H1 (cell line): ENCODE results near the gene DHPS. TPM values are rescaled to one million over a fixed set of nuclear protein-coding genes. Genes with fewer than 3 reads are reported as not detected.
A peak's percentile ranks its signal among the peaks of the same experiment; 100 is the strongest.

Source experiments
- CTCF ChIA-PET: fragments of 300-600 bp; sonication (Branson Sonifier 250); formaldehyde crosslinking; loops from one replicate; lab custom pipeline; 2021; ENCODE audit not compliant: partially characterized antibody; lab: Charles Lee
- POLR2A ChIA-PET: fragments of 300-600 bp; sonication (Branson Sonifier 250); formaldehyde crosslinking; loops from one replicate; lab custom pipeline; 2021; ENCODE audit warnings: inconsistent platforms; ENCODE audit not compliant: partially characterized antibody; lab: Charles Lee
- DNase-seq, 2 experiments: peaks; one replicate each; pipeline versions ENCODE4 v3.0.0 to v3.0.0-alpha.2; 2010 to 2022; ENCODE audit warnings: low spot score in 2 of 2, low read depth in 1 of 2, mixed read lengths in 1 of 2
- FAIRE-seq: peaks from 2 replicates; lab custom pipeline; 2011; peaks lifted over from hg19 to GRCh38; lab: Jason Lieb, UNC
- H2AFZ ChIP-seq: 2 replicates; pipeline ENCODE4 v1.8.1; 2012; ENCODE audit warnings: low read length, inconsistent platforms
- H2AK5ac ChIP-seq: 2 replicates; pipeline ENCODE4 v1.6.1; 2013; ENCODE audit warnings: low read depth, low read length
- H2BK120ac ChIP-seq: replicated peaks from 2 replicates; pipeline ENCODE3; 2013; ENCODE audit warnings: low read depth, low read length, inconsistent platforms
- H2BK12ac ChIP-seq: 2 replicates; pipeline ENCODE4 v1.6.1; 2013; ENCODE audit warnings: low read depth, low read length
- H2BK15ac ChIP-seq: 2 replicates; pipeline ENCODE4 v1.6.1; 2013; ENCODE audit warnings: low read length
- H2BK20ac ChIP-seq: 2 replicates; pipeline ENCODE4 v1.6.1; 2013; ENCODE audit warnings: low read length
- H2BK5ac ChIP-seq: 2 replicates; pipeline ENCODE4 v1.6.1; 2013; ENCODE audit warnings: low read depth, low read length
- H3K14ac ChIP-seq: 2 replicates; pipeline ENCODE4 v1.6.1; 2013; ENCODE audit warnings: inconsistent platforms; ENCODE audit not compliant: insufficient read length
- H3K18ac ChIP-seq: 2 replicates; pipeline ENCODE4 v1.6.1; 2013; ENCODE audit warnings: low read length; ENCODE audit errors: extremely low read depth
- H3K23ac ChIP-seq: 2 replicates; pipeline ENCODE4 v1.6.1; 2013; ENCODE audit warnings: inconsistent platforms; ENCODE audit not compliant: insufficient read length
- H3K23me2 ChIP-seq: 2 replicates; pipeline ENCODE4 v1.6.1; 2013; ENCODE audit warnings: low read depth, low read length
- H3K27ac ChIP-seq: 2 replicates; pipeline ENCODE4 v1.6.1; 2011; ENCODE audit warnings: low read depth, low read length, inconsistent platforms
- H3K27me3 ChIP-seq, 4 experiments: replicated peaks in 1 of 4; 1 replicate in 1 of 4; 2 replicates in 3 of 4; pipeline versions ENCODE4 v1.6.1 to v1.8.1; 2011 to 2013; ENCODE audit warnings: low read length in 3 of 4, mild to moderate bottlenecking in 3 of 4, inconsistent platforms in 2 of 4, mixed read lengths in 2 of 4, moderate library complexity in 1 of 4; ENCODE audit not compliant: control insufficient read depth in 3 of 4, insufficient read depth in 3 of 4; ENCODE audit errors: extremely low read depth in 1 of 4
- H3K36me3 ChIP-seq, 4 experiments: 2 replicates each; pipeline versions ENCODE4 v1.6.1 to v1.8.1; 2011 to 2013; ENCODE audit warnings: mild to moderate bottlenecking in 4 of 4, low read length in 3 of 4, moderate library complexity in 2 of 4, control low read depth in 1 of 4, inconsistent platforms in 1 of 4; ENCODE audit not compliant: insufficient read depth in 4 of 4, control insufficient read depth in 2 of 4
- H3K4ac ChIP-seq: replicated peaks from 2 replicates; pipeline ENCODE3; 2013; ENCODE audit warnings: low read length, low read depth, mixed read lengths, inconsistent platforms; ENCODE audit not compliant: insufficient read length
- H3K4me1 ChIP-seq, 4 experiments: replicated peaks in 1 of 4; 1 replicate in 1 of 4; 2 replicates in 3 of 4; pipeline versions ENCODE4 v1.6.1 to v1.8.1; 2011 to 2013; ENCODE audit warnings: low read length in 3 of 4, inconsistent platforms in 2 of 4, mixed read lengths in 1 of 4; ENCODE audit not compliant: insufficient read depth in 4 of 4, control insufficient read depth in 3 of 4
- H3K4me2 ChIP-seq, 2 experiments: 2 replicates each; pipeline versions ENCODE4 v1.6.1 to v1.8.1; 2011 to 2013; ENCODE audit warnings: low read depth in 2 of 2, low read length in 2 of 2, control low read depth in 1 of 2, inconsistent platforms in 1 of 2, mild to moderate bottlenecking in 1 of 2; ENCODE audit not compliant: insufficient read depth in 1 of 2
- H3K4me3 ChIP-seq, 4 experiments: fragments of 200-600, 300-600 bp in 1 of 4; sonication (generic), shearing (Covaris generic), sonication (Bioruptor Twin) in 1 of 4; 2 replicates each; pipeline versions ENCODE4 v1.5.1 to v1.8.1; 2011 to 2016; ENCODE audit warnings: low read length in 4 of 4, low read depth in 3 of 4, control low read depth in 2 of 4, inconsistent platforms in 2 of 4, mild to moderate bottlenecking in 2 of 4, mixed read lengths in 1 of 4, moderate library complexity in 1 of 4; ENCODE audit not compliant: insufficient read depth in 2 of 4; ENCODE audit errors: extremely low read depth in 1 of 4
- H3K56ac ChIP-seq: replicated peaks from 2 replicates; pipeline ENCODE3; 2013; ENCODE audit warnings: low read depth, mild to moderate bottlenecking, mixed read lengths, low read length, inconsistent platforms; ENCODE audit not compliant: insufficient read length
- H3K79me1 ChIP-seq: 2 replicates; pipeline ENCODE4 v1.6.1; 2013; ENCODE audit warnings: low read depth, low read length, control low read depth
- H3K79me2 ChIP-seq, 2 experiments: 2 replicates each; pipeline versions ENCODE4 v1.6.1 to v1.8.1; 2012 to 2013; ENCODE audit warnings: low read length in 2 of 2, mild to moderate bottlenecking in 2 of 2, inconsistent platforms in 1 of 2; ENCODE audit not compliant: insufficient read depth in 2 of 2, control insufficient read depth in 1 of 2
- H3K9ac ChIP-seq, 4 experiments: replicated peaks in 1 of 4; 1 replicate in 1 of 4; 2 replicates in 3 of 4; pipeline versions ENCODE4 v1.6.1 to v1.8.1; 2011 to 2013; ENCODE audit warnings: low read depth in 3 of 4, low read length in 3 of 4, control low read depth in 2 of 4, mild to moderate bottlenecking in 2 of 4, moderate library complexity in 2 of 4, inconsistent platforms in 1 of 4; ENCODE audit errors: extremely low read depth in 1 of 4
- H3K9me3 ChIP-seq, 2 experiments: 2 replicates each; pipeline versions ENCODE4 v1.6.1 to v1.8.1; 2012 to 2013; ENCODE audit warnings: mild to moderate bottlenecking in 2 of 2, moderate library complexity in 2 of 2, control low read depth in 1 of 2, inconsistent platforms in 1 of 2, low read depth in 1 of 2, low read length in 1 of 2, mixed read lengths in 1 of 2; ENCODE audit not compliant: insufficient read depth in 2 of 2
- H4K20me1 ChIP-seq, 2 experiments: replicated peaks in 1 of 2; 2 replicates each; pipeline versions ENCODE3 to v1.8.1; 2011 to 2013; ENCODE audit warnings: inconsistent platforms in 2 of 2, low read length in 2 of 2, mild to moderate bottlenecking in 1 of 2; ENCODE audit not compliant: insufficient read depth in 2 of 2, control insufficient read depth in 1 of 2
- H4K5ac ChIP-seq: 2 replicates; pipeline ENCODE4 v1.6.1; 2013; ENCODE audit warnings: low read length, low read depth, mixed read lengths, inconsistent platforms; ENCODE audit not compliant: insufficient read length
- H4K8ac ChIP-seq: 2 replicates; pipeline ENCODE4 v1.8.0; 2013; ENCODE audit warnings: mild to moderate bottlenecking, moderate library complexity, low read length, inconsistent platforms; ENCODE audit not compliant: insufficient read depth; ENCODE audit errors: extremely low read depth
- H4K91ac ChIP-seq: replicated peaks from 2 replicates; pipeline ENCODE3; 2013; ENCODE audit warnings: low read length, mixed read lengths, inconsistent platforms; ENCODE audit not compliant: insufficient read length
- CBX5 ChIP-seq: fragments of 300-800, 300-1000 bp; sonication (generic); IDR thresholded peaks from 2 replicates; pipeline ENCODE4 v1.7.1; 2016; ENCODE audit warnings: antibody characterized with exemption, low read length, low read depth
- MAFK ChIP-seq: IDR thresholded peaks from 2 replicates; pipeline ENCODE4 v1.6.1; 2012; ENCODE audit warnings: low read depth, mild to moderate bottlenecking, improper control_type of control experiment, low read length
- MAX ChIP-seq: IDR thresholded peaks from 2 replicates; pipeline ENCODE4 v1.6.1; 2012; ENCODE audit warnings: inconsistent platforms
- NANOG ChIP-seq: IDR thresholded peaks from 2 replicates; pipeline ENCODE4 v1.6.1; 2011; ENCODE audit warnings: low read length, low read depth, mild to moderate bottlenecking, inconsistent platforms; ENCODE audit not compliant: insufficient read depth, poor library complexity, severe bottlenecking
- POLR2A ChIP-seq, 2 experiments: IDR thresholded peaks; 1 replicate in 1 of 2; 2 replicates in 1 of 2; pipeline ENCODE4 v1.6.1; 2011; ENCODE audit warnings: low read depth in 2 of 2, low read length in 2 of 2, mild to moderate bottlenecking in 2 of 2; ENCODE audit errors: control extremely low read depth in 1 of 2
- SIRT6 ChIP-seq: IDR thresholded peaks from one replicate; pipeline ENCODE4 v1.7.1; 2012; ENCODE audit warnings: low read length, inconsistent platforms
- SP4 ChIP-seq: IDR thresholded peaks from 2 replicates; pipeline ENCODE4 v1.6.1; 2012; ENCODE audit warnings: low read length, inconsistent platforms
- WGBS, 2 experiments: shearing (Covaris generic) in 1 of 2; methylation state at CpG; one replicate each; pipeline versions ENCODE4 v1.1.6 to v1.1.7; 2013 to 2015; ENCODE audit warnings: low lambda C conversion rate in 2 of 2, mixed read lengths in 2 of 2, inconsistent platforms in 1 of 2, low coverage in 1 of 2, missing lambda C conversion rate in 1 of 2; ENCODE audit not compliant: insufficient replicate concordance in 2 of 2, insufficient coverage in 1 of 2, insufficient read length in 1 of 2; ENCODE audit errors: extremely low coverage in 1 of 2, missing lambda C conversion rate in 1 of 2; 5-methylcytosine and 5-hydroxymethylcytosine counted together
- polyA plus RNA-seq, 7 experiments: library from polyadenylated mRNA; depleted of rRNA in 3 of 7; stranded (reverse) in 5 of 7; unstranded in 2 of 7; fragments of >200 nt in 5 of 7; fragments of 200-250 nt in 2 of 7; gene quantifications; 1 replicate in 5 of 7; 2 replicates in 1 of 7; 4 replicates in 1 of 7; pipeline versions ENCODE4 v1.2.1 to v1.2.3, GENCODE V29; 2011 to 2013; ENCODE audit warnings: missing spikeins in 2 of 7, mixed read lengths in 2 of 7
- total RNA-seq: library from RNA; stranded (reverse); fragmentation: NEBNext Ultra II Directional; extraction: Animal tissue kit (Norgen Biotek cat#: 25700); gene quantifications from 2 replicates; pipeline ENCODE4 v1.2.1, GENCODE V29; 2021

The DHPS gene
- total and polyA plus RNA-seq, 2 of the 8 experiments (the other 6 are each of a cell fraction or from before 2014, with no cell fraction given) = 86.6 to 99.6 TPM

GRCh38 chr19:12668932-12669269 is 12.8 kb downstream of the DHPS start:
- Histone ChIP-seq H2BK120ac (no peak overlapping the region), H3K18ac (no peak overlapping the region), H3K23ac (no peak overlapping the region), H2BK5ac (0 out of 2 replicates have a peak overlapping the region, but pooled peaks have one; percentile 62), H2AFZ (peak overlapping the region; percentile 98; the same call in 1 of the 2 replicates), H3K4ac (no peak overlapping the region), H3K27ac (peak overlapping the region; percentile 99; the same call in 1 of the 2 replicates), H2BK20ac (no peak overlapping the region), H3K4me1 (peaks cover 3 to 22% (median 7%) of the 10 kb centered on the region in 4 experiments), H3K4me2 (peak overlapping the region; percentile 86 to 95), H3K27me3 (no peaks in the 10 kb centered on the region; a peak in 1 of 7 replicates), H4K91ac (no peak overlapping the region), H3K56ac (no peak overlapping the region), H3K79me1 (peaks cover 4% of the 10 kb centered on the region; the same call in 1 of the 2 replicates), H3K23me2 (peaks cover 24% of the 10 kb centered on the region), H4K20me1 (peaks cover 3 to 16% of the 10 kb centered on the region in 2 experiments), H3K4me3 (peak overlapping the region; percentile 78 to 95 (median 85)), H2AK5ac (no peak overlapping the region), H4K5ac (peak overlapping the region; percentile 20), H3K9ac (peak overlapping the region; percentile 81 to 94 (median 86)), H4K8ac (peak overlapping the region; percentile 83; the same call in 1 of the 2 replicates), H2BK15ac (no peak overlapping the region), H3K79me2 (peaks cover 0 to 22% of the 10 kb centered on the region in 2 experiments; a peak in 1 of 4 replicates), H3K14ac (no peak overlapping the region), H3K9me3 (no peaks in the 10 kb centered on the region), H2BK12ac (no peak overlapping the region), H3K36me3 (peaks cover under 1 to 12% (median 8%) of the 10 kb centered on the region in 4 experiments; a peak in 7 of 8 replicates)
- no peak for FAIRE-seq
- TF ChIP-seq MAFK (no peak), POLR2A (IDR thresholded peaks at IDR 0.05; ENCODE audit: control extremely low read depth in 1 of 2, low read depth in 2 of 2, low read length in 2 of 2) (no peak), MAX (peak; percentile 7; the same call in 1 of the 2 replicates), SIRT6 (no peak), SP4 (no peak), CBX5 (no peak), NANOG (no peak)
- DNase-seq = peak in 1 of 2 experiments; percentile 70
- ChIA-PET POLR2A (interaction anchor here (0.6 to 5.3 kb wide), 16 partner anchors 9 to 184 kb away, joined by 3 to 23 read pairs (median 4); partner anchors contain the start of genes DHPS, GET3, TNPO2 and TRIR), CTCF (interaction anchor here (1.2 to 1.4 kb wide), 2 partner anchors 12 to 123 kb away, joined by 3 to 5 read pairs; no protein-coding TSS in a partner anchor)
- 4% methylated on average over 23 of the region's 24 CpGs; no CpG with 5 or more reads in 1 of the 2 experiments for WGBS, 2 experiments
